NCI-H510A (cell line): Measurements from ENCODE around the gene COPS4.
A peak's percentile ranks its signal among the peaks of the same experiment; 100 is the strongest.
"Not testable (repeated sequence)": the region's sequence is repeated elsewhere in the genome, so short reads cannot be mapped to it uniquely, and the experiment has no call there.

Experiments
- DNase-seq: peaks from one replicate; lab custom pipeline; 2025; lab: John Stamatoyannopoulos, UW

COPS4 gene

GRCh38 chr4:83083925-83084475, 49.0 kb downstream of the COPS4 start:
- no peak for DNase-seq

- not testable (repeated sequence) for DNase-seq
Observed at GRCh38 chr4:83084956-83085355, 50.0 kb downstream of the COPS4 start.

- no peak for DNase-seq
Observed at GRCh38 chr4:83089410-83090157, 54.6 kb downstream of the COPS4 start.

GRCh38 chr4:83093060-83093640, 58.2 kb downstream of the COPS4 start:
- no peak for DNase-seq

- DNase-seq, result no peak
Observed at GRCh38 chr4:83096397-83096796, 61.4 kb downstream of the COPS4 start.

- DNase-seq, result no peak
Observed at GRCh38 chr4:83104991-83105390, 70.0 kb downstream of the COPS4 start.

- DNase-seq, result no peak
Observed at GRCh38 chr4:83107631-83108030, 72.6 kb downstream of the COPS4 start.

GRCh38 chr4:83108101-83108861, 73.3 kb downstream of the COPS4 start:
- no peak for DNase-seq

- DNase-seq, result peak; percentile 76
Observed at GRCh38 chr4:83109480-83110222, 74.7 kb downstream of the COPS4 start.

GRCh38 chr4:83110223-83110945, 75.4 kb downstream of the COPS4 start:
- peak; percentile 92 for DNase-seq

- no peak for DNase-seq
Observed at GRCh38 chr4:83110970-83111750, 76.2 kb downstream of the COPS4 start.

GRCh38 chr4:83111751-83112141, 76.8 kb downstream of the COPS4 start:
- not testable (repeated sequence) for DNase-seq

GRCh38 chr4:83112231-83112630, 77.2 kb downstream of the COPS4 start:
- DNase-seq, result no peak

- DNase-seq, result no peak
Observed at GRCh38 chr4:83112678-83113428, 77.9 kb downstream of the COPS4 start.

GRCh38 chr4:83113429-83113786, 78.4 kb downstream of the COPS4 start:
- DNase-seq, result no peak

- peak; percentile 21 for DNase-seq
Observed at GRCh38 chr4:83114576-83114975, 79.6 kb downstream of the COPS4 start, which contains the start of gene PLAC8. TSS of gene PLAC8 (minus strand) at chr4:83114729. CDS start at chr4:83107921, 6,808 bp downstream.

- DNase-seq, result no peak
Observed at GRCh38 chr4:83115000-83115399, 80.0 kb downstream of the COPS4 start.

GRCh38 chr4:83115656-83116285, 80.8 kb downstream of the COPS4 start:
- no peak for DNase-seq

GRCh38 chr4:83118869-83119268, 83.9 kb downstream of the COPS4 start:
- no peak for DNase-seq
